Measurements from ENCODE around the gene GLRX.
"Not testable (repeated sequence)": the region's sequence is repeated elsewhere in the genome, so short reads cannot be mapped to it uniquely, and the experiment has no call there.

DNA sequence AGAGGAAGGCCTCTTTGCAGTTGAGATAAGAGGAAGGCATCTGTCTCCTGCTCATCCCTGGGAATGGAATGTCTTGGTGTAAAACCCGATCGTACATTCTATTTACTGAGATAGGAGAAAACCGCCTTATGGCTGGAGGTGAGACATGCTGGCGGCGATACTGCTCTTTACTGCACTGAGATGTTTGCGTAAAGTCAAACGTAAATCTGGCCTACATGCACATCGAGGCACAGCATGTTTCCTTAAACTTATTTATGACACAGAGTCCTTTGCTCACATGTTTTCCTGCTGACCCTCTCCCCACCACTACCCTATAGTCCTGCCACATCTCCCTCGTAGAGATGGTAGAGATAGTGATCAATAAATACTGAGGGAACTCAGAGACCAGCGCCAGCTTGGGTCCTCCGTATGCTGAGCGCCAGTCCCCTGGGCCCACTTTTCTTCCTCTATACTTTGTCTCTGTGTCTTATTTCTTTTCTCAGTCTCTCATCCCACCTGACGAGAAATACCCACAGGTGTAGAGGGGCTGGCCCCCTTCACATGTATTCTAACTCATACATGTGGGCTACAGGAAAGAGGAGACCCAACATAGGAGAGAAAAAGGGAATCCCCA, 11.0 kb downstream of the GLRX start:
- TF ChIP-seq, protein P1, sequence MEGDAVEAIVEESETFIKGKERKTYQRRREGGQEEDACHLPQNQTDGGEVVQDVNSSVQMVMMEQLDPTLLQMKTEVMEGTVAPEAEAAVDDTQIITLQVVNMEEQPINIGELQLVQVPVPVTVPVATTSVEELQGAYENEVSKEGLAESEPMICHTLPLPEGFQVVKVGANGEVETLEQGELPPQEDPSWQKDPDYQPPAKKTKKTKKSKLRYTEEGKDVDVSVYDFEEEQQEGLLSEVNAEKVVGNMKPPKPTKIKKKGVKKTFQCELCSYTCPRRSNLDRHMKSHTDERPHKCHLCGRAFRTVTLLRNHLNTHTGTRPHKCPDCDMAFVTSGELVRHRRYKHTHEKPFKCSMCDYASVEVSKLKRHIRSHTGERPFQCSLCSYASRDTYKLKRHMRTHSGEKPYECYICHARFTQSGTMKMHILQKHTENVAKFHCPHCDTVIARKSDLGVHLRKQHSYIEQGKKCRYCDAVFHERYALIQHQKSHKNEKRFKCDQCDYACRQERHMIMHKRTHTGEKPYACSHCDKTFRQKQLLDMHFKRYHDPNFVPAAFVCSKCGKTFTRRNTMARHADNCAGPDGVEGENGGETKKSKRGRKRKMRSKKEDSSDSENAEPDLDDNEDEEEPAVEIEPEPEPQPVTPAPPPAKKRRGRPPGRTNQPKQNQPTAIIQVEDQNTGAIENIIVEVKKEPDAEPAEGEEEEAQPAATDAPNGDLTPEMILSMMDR (IDR thresholded peaks at IDR 0.05; ENCODE audit: insufficient read depth, low read length): not testable (repeated sequence)
- TF ChIP-seq GABPA (IDR thresholded peaks at IDR 0.05; ENCODE audit: low read depth); REST (IDR thresholded peaks at IDR 0.05; ENCODE audit: insufficient replicate concordance, low read depth): not testable (repeated sequence)
